ENCODE results near the gene CAP2.
A peak's percentile ranks its signal among the peaks of the same experiment; 100 is the strongest.
"Not testable (repeated sequence)": the region's sequence is repeated elsewhere in the genome, so short reads cannot be mapped to it uniquely, and the experiment has no call there.

Gene CAP2

DNA sequence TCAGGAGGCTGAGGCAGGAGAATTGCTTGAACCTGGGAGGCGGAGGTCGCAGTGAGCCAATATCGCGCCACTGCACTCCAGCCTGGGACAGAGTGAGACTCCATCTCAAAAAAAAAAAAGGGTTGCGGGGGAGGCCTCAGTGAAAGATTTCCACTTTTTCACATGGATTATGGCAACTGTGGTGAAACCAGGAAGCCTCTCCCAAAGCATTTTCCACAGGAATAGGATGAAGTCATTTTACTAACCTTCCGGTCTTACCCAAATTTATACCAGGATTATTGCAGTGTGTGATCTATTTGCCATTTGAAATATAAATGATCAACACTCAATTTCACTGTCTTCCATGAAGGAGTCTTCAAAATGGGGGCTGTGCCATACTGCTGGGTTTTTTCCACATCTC is 113.1 kb downstream of the CAP2 start:
- DNase-seq: no peak

DNA sequence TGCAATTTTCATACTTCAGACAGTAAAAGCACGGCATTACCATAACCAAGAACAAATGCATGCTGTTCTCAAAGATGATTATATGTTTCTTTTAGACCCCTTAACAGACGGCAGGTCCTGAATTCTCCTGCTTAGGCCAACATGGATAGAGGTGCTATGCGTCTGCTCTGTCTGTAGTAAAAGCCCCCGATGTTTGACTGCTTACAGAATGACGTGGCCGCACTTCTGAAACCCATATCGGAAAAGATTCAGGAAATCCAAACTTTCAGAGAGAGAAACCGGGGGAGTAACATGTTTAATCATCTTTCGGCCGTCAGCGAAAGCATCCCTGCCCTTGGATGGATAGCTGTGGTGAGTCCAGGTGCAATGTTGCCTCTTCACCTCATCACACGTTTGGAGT is 113.6 kb downstream of the CAP2 start:
- DNase-seq: no peak

DNA sequence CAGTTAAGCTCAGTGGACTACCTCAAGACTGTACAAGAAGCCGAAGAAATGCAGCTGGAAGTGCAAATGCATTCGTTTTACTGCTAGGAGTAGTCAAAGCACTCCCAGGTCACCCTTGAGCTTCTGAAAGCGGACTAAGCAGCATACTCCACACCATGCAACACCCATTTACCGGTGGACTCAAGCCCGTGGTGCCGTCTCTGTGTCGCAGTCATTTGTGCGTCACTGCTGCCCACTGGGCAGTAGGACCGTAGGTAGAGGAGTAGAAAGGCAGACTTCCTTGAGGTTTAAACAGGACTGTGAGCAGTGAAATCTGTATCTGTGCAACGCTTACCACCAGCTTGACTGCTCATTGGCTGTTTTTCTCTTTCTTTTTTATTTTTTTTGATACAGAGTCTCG is 117.7 kb downstream of the CAP2 start:
- no peak for DNase-seq

DNA sequence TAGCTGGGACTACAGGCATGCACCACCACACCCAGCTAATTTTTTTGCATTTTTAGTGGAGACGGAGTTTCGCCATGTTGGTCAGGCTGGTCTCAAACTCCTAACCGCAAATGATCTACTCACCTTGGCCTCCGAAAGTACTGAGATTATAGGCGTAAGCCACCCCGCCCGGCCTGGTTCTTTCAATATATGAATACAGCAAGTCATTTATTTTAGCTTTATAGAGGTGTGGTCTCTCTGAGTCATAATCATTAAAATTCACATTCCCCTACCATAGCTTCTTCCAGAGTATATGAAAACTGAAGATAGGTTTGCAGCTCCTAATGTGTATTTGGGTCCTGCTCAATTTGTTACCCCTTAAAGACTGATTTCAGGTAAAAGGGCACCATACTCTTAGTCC is 118.2 kb downstream of the CAP2 start:
- no peak for DNase-seq

DNA sequence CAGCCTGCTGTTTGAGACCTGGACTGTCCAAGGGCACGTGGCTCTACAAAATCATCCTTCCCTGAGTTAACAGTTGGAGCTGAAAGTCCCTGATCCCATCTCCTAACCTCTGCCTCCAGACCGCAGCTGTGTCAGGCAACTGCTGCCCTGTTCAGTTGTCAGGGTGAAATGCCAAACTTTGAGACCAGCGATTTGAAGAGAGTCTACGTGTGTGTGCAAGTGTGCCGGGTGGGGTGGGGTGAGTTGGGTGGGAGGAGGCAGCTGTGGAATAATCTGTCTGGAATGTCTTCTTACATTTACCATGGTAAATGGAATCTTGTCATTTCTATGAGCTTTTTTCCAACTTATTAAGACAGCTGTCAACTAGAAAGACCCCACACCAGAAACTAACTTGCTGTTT is 125.7 kb downstream of the CAP2 start:
- DNase-seq: no peak

DNA sequence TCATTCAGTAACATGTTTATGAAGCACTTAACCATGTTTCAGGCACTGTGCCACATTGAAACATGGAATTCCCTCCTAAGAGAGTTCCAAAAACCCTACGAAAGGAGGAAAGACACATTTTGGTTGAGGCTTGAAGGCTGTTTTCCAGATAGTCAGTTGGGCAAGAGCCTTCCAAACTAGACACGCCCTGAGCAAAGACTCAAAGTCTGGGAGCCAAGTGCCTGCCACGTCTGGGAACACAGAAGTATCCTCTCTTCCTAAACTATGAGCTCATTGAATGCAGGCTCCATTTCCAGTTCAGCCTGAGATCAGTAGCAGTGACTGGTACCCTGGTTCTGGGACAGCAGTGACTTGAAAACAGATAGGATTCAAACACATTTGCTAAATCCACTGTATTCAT is 132.2 kb downstream of the CAP2 start:
- no peak for DNase-seq

DNA sequence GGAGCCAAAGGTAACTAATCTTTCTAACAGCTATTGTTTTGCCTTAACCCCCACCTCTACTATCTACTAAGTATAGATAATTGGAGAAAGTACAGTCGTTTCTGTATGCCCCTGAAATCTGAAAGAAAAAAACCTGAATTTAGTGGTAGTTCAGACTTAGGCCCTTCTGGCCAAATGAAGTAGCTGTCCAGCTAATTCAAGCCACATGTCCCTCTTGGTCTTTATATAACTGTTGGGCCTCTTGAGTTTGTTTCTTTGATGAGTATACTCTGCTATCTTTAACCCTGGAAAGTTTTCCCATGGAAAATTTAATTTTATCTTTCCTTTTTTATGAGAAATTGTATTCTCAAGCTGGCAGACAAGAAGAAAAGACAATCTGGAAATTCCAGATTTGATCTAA is 133.7 kb downstream of the CAP2 start:
- no peak for DNase-seq

- DNase-seq: no peak
These were observed 137.0 kb downstream of the CAP2 start for GRCh38 chr6:17530321-17530835.

DNA sequence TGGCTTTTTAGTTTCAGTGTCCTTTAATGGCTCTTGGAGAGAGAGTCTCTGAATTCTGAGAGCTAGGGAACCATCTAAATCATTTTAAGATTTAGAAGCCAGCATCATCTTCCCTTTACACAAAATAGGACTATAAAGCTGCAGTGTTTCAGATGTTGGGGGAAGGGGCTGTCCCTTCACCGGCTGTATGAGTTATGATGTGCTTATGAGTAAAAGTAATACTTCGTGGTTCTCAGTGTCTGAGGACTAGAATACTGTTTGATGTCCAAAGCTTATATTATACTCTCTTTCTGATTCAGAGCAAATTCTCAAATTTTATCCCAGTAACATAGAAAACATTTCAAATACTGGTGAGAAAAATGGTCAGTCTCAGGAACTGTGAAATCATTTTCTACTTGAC is 143.2 kb downstream of the CAP2 start:
- no peak for DNase-seq

DNA sequence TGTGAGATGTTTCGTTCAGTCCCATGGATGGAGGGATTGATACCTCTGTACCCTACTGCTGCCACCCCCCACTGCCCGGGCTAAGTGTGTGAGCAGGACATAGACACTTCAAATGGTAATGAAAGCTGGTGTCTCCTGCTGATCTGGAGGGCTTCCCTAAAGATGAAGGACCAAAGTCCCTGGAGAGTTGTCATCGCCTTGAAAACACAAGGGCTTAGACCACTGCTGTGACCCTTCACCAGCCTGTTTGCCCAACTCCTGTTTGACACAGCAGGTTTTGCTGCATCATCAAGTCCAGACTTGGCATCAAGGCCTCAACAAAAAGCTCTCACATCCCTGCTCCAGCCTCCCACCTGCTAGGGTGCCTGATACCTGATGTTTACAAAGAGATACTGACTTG is 148.8 kb downstream of the CAP2 start:
- DNase-seq: no peak

DNA sequence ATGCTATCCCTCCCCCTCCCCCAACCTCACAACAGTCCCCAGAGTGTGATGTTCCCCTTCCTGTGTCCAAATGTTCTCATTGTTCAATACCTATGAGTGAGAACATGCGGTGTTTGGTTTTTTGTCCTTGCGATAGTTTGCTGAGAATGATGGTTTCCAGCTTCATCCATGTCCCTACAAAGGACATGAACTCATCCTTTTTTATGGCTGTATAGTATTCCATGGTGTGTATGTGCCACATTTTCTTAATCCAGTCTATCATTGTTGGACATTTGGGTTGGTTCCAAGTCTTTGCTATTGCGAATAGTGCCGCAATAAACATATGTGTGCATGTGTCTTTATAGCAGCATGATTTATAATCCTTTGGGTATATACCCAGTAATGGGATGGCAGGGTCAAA is 152.3 kb downstream of the CAP2 start:
- not testable (repeated sequence) for DNase-seq

DNA sequence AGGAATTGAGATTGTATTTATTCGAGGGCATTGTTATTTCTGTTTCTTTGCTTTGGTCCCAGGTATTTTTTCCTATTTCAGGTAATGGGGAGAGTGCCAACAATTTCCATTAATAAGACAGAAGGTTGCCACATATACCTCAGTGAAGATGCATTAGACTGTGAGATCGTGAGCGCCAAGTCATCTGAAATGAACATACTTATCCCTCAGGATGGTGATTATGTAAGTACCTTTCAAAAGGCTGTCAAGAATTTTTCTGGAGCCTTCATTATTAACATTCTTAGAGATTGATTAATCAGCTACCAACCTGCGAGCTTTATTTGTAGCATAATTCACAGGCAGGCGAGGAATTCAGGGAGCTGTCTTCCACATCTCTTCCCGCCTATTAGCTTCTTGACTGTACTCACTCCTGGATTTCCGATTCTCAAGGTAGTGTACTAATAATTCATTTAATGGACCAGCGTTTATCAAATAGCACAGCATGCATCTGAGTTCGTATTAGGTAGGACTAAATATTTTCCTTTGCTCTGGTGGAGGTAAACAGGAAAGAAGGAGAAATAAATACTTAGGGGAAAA is 158.1 kb downstream of the CAP2 start:
- DNase-seq: no peak

DNA sequence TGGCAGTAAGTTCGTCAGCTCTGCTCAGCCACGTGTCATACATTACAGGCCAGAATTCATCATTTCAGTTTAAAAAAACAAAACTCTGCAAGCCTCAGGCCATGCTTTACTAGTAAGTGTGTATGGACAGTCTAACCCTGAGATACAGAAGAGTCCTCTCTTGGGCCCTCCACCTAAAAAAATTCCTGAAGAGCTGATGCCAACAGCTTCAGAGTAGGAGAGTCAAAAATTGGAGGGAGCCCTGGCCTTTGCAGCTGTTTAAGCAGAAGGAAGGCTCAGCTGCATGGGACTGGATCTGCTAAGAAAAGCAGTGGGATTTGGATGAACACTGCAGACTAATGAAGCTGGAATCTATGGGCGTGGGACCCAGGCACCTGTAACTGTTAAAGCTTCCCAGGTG is 159.5 kb downstream of the CAP2 start:
- no peak for DNase-seq

GRCh38 chr6:17556014-17556413 is 162.6 kb downstream of the CAP2 start:
- no peak for DNase-seq

DNA sequence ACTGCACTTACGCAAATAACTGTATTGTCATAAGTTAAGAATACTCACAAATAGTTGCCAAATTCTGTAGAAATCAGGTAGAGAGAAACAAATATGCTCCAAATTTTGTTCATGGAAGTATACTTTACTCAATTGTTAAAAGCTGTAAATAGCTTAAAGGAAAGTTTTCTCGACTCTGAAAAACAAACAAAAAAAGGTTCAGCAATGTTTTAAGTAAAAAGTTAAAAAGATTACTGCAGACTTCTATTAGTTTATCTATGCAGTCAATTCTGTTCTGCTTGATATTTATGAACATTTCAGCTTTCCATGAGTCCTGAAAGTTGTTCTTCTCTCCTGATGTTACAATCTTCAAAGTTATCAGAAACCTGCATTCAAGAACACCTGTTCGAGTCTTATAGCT is 169.2 kb downstream of the CAP2 start:
- DNase-seq: no peak

GRCh38 chr6:17565399-17565798 is 172.0 kb downstream of the CAP2 start:
- DNase-seq: no peak

DNA sequence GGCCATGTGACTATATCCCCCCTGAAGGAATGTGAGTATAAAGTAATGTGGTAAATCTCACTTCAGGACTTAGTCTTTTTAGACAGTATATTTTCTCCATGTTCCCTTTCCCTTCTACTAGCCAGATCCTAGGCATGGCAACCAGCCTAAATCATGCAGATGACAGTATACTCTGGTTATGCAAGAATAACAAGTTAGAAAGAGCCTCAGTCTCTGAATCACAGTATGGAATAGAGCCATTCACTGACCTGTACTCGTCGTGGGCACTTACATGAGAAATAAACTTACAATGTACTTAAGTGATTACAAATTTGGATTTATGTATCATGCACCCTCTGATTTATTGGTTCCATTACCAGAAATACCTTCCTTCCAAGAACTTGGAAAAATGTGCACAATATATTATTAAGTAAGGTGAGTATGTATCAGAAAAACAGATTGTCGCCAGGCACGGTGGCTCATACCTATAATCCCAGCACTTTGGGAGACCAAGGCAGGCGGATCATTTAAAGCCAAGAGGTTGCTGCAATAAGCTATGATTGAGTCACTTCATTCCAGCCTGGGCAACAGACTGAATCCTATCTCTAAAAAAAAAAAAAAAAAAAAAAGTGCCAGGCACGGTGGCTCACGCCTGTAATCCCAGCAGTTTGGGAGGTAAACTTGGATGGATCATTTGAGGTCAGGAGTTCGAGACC is 181.6 kb downstream of the CAP2 start:
- no peak for DNase-seq

DNA sequence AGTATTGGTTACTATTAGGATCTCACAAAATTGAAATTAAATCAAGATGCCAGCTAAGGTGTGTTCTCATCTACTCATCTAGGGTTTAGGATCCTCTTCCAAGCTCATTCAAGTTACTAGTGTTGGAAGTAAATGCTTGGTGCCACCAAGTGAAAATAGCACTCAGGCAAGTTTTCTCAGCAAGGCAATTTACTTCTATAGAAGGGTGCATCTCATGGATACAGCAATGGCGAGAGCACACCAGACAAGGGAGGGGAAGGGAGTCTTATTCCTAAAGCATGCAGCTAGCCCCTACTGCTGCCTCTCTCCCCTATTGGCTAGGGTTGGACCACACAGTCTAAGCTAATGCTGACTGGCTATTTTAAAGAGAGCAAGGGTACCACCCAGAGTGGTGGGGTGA is 183.7 kb downstream of the CAP2 start:
- no peak for DNase-seq

GRCh38 chr6:17580518-17581048 is 187.2 kb downstream of the CAP2 start:
- DNase-seq: no peak

DNA sequence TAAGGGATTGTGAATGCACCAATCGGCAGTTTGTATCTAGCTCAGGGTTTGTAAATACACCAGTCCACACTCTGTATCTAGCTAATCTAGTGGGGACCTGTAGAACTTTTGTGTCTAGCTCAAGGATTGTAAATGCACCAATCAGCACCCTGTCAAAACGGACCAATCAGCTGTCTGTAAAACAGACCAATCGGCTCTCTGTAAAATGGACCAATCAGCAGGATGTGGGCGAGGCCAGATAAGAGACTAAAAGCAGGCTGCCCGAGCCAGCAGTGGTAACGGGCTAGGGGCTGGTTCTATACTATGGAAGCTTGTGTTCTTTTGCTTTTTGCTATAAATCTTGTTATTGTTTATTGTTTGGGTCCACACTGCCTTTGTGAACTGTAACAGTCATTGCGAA is 187.9 kb downstream of the CAP2 start:
- DNase-seq: not testable (repeated sequence)

- no peak for DNase-seq
These were observed 190.4 kb downstream of the CAP2 start for GRCh38 chr6:17583811-17584210.

- DNase-seq: peak; percentile 62
These were observed 190.9 kb downstream of the CAP2 start for GRCh38 chr6:17584241-17584803.

DNA sequence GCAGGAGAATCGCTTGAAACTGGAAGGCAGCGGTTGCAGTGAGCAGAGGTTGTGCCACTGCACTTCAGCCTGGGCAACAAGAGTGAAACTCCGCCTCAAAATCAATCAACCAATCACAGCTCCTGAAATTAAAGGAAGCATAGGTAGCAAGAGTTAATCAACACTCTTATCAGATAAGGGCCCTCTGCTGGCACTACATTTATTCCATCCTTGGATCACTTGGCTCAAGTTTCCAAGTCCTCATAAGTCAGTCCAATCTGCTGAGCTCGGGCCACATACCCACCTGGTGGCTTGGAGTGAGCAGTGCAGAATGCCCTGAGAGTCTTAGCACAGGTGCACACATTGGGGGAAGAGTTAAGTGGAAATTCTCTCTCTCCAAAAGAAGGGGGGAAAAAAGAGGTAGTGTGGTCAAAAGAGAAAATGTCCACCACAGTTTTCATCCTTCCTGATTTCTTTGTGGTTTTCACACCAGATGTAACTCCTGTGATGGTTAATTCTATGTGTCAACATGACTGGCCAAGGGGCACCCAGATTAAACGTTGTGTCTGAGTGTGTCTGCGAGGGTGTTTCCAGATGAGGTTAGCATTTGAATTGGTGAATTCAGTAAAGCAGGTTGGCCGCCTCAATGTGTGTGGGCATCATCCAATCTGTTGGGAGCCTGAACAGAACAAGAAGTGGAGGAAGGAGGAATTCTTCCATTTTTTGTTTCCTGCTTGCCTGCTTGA is 192.5 kb downstream of the CAP2 start:
- DNase-seq: peak; percentile 19

- not testable (repeated sequence) for DNase-seq
These were observed 193.2 kb downstream of the CAP2 start for GRCh38 chr6:17586623-17587022.
